Dedifferentiated amniotic fluid mesenchymal stem cell (primary cell): ENCODE measurements around the gene CDC34.
"Not testable (repeated sequence)": the region's sequence is repeated elsewhere in the genome, so short reads cannot be mapped to it uniquely, and the experiment has no call there.

Source experiments
- DNase-seq: peaks from one replicate; pipeline ENCODE4 v3.0.0-alpha.2; 2016; ENCODE audit errors: extremely low spot score

CDC34 gene

DNA sequence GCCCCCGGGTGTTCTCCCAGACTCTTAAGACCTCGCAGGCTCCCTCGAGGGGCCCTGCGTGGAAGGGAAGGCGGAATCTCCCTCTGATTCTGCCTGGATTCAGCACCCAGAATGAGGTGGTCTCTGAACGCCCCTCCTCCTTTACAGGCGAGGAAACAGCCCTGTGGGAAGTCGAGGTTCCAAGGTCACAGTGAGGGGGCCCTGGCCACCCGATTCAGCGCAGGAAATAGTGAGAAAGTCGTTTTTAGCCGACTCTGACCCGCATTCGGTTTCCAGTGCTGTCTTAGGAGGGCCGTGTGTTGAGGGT, 41.9 kb downstream of the CDC34 start:
- no peak for DNase-seq

DNA sequence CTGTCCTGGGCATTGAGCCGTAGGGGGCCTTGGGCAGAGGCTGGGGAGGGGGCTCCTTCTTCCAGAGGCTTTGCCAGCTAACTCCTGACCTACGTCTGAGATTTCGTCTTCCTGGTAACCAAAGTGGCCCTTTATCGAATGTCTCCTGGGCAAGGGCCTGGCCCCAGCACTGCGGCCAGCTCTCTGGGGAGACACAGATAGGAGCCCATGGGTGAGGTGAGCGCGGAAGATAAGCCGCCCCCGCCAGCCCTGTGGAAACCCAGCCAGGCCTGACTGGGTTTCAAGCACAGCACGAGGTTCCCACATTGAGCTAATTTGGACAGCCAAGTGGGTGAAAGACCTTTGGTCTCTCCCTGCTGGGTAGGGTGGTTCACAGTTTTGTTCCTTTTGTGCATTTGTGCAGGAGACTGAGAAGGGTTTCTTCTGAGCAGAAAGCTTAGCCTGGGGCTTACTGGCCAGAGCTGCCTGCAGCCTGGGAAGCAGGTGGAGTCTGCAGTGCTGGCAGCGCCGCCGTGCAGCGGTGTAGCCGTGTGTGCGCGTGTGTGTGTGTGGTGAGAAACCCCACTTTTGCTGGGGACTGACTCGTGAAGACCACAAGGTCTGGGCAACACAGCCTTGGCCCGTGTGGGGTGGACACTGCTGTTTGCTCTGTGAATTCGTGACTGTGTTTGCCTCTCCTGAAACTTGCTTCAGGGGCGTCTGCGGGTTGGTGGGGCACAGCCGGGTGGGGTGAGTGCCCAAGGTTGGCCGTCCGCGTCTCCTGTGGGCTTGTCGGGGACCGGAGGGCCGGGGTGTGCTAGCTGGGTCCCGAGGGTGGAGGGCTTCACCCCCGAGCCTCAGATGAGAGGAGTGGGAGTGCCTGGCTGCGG, 43.3 kb downstream of the CDC34 start:
- no peak for DNase-seq

DNA sequence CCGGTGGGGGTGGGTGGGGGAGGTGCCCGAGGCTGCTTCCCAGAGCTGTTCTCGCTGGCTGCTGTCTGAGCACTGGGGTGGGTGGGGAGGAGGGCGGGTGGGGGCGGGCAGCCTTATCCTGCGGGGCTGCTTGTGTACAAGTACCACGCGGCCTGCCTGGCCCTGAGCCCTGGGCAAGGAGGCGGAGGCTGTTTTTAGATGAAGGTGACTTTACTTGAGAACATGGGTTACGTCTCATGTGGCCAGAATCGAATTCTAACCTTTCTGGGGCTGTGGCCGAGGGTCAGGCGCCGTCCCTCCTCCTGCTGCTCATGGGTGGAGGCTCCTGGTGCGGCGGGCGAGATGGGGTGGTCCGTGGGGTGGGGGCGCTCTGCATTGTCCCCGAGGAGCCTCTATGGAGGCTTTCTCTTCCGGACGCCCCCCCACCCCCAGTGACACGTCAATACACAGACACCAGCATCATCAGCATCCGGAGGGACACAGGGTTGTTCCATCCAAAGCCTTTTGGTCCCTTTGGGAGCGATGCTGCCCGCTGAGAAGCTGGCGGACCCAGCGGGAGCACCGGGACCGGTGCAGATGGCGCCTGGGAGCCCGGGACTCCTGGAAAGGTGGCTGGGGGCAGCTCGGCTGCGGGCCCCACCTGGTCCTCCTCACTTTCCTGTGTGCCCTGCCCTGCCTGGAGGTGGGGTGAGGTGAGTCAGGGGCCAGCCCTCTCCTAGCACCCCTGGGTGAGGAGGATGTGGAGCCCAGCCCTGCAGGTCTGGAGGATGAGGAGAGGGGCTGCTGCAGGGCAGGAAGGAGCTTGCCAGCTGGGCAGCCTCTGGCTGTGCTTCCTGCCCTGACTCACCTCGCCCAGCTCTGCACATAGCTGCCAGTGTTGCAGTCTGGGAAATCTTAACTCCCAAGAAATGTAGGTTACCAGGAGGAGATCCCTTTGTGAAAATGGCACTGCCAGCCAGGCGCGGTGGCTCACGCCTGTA, 44.3 kb downstream of the CDC34 start:
- DNase-seq, result no peak

DNA sequence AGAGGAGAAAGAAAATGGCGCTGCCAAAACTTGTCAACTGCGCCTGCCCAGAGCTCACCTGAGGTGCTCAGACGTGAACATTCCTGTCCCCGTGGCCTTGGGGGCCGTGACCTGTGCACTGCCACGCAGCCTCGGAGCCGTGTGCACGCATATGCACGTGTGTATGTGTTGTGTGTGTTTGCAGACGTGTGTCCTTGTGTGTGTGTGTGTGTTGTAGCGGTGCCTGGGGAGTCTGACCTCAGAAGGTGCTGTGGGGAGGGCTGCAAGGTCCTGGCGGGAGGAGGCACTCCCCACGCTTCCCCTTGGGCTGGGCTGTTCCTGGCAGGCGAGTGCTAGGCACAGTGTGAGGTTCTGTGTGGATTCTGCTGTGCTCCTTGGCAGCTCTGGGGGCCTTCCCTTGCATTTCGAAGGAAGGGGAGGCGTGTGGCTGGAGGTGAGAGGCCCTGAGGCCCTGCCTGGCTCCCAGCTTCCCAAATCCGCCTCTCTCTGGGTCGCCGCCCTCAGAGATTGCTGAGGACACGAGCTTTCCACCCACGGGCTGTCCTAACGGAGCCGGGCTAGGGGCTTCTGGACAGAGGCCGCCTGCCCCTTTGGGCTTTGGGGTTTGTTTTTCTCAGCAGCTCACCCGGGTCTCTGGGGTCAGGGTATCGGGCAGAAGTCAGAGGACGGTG, 45.3 kb downstream of the CDC34 start:
- DNase-seq, result no peak

DNA sequence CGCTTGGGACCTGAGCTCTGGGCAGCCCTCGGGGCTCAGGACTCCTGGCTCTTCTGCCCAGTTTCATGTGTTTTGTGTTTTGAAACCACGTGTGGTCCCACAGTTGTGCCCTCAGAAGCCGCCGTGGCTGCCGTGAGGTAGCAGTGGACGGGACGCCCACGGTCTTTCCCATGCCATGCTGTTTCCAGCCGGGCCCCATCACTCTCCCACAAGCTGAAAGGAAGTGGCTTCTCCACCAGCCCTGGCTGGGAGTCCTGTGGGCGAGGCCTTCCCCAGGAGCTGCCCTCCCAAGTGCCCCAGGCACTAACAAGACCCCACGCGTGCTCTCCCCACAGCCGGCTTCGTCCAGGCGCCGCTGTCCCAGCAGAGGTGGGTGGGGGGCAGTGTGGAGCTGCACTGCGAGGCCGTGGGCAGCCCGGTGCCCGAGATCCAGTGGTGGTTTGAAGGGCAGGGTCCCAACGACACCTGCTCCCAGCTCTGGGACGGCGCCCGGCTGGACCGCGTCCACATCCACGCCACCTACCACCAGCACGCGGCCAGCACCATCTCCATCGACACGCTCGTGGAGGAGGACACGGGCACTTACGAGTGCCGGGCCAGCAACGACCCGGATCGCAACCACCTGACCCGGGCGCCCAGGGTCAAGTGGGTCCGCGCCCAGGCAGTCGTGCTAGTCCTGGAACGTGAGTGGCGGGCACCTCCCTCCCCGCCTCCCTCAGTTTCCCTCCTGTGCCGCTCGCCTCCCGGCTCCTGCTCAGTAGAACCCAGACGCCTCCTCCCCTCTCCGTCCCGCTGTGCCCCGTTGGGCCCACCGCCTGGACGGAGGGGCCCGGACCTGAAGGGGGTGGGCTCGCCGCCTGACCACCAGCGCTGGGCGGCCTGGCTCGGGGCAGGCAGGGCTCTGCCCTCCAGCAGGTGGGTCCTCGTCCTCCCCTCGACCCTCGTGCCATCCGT, 46.2 kb downstream of the CDC34 start:
- DNase-seq, result no peak

DNA sequence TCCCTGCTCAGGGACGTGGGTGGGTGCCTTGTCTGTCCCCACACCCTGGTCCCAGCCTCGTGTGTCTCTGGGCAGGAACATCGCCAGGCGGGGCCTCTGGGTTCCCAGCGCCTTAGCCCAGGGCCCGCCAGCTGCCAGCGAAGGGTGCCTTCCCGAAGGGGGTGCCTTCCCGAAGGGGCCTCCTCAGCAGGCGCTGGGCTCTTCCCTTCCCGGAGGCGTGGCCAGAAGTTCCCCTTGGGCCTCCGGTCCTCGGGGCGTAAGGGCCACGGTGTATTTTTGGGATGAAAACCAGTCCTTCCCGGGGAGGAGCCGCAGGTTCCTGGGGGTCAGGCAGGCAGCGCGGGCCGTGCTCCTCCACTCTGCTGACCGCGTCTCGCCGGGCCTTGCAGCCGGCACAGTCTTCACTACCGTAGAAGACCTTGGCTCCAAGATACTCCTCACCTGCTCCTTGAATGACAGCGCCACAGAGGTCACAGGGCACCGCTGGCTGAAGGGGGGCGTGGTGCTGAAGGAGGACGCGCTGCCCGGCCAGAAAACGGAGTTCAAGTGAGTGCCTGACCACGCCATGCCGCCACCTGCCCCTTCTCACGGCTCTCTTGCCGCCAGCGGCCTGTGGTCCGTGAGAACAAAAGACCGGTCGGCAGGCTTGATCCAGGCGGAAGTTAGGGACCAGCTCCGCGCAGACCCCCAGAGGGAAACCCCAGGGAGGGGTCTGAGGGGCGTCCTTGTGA, 47.7 kb downstream of the CDC34 start:
- DNase-seq, result no peak

DNA sequence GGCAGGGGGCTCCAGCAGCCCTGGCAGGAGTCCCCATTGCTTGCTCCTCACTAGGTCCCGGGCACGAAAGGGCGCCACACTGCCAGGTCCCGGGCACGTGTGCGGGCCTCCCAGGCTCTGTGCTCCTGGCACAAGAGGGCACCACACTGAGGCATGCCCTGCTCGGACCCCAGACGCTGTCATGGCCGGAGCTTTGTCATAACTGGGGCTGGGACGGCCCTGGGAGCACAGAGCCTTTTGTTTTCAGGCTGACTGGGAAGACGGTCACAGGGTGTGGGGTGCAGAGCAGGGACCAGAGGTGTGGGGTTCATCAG, 48.2 kb downstream of the CDC34 start:
- no peak for DNase-seq

DNA sequence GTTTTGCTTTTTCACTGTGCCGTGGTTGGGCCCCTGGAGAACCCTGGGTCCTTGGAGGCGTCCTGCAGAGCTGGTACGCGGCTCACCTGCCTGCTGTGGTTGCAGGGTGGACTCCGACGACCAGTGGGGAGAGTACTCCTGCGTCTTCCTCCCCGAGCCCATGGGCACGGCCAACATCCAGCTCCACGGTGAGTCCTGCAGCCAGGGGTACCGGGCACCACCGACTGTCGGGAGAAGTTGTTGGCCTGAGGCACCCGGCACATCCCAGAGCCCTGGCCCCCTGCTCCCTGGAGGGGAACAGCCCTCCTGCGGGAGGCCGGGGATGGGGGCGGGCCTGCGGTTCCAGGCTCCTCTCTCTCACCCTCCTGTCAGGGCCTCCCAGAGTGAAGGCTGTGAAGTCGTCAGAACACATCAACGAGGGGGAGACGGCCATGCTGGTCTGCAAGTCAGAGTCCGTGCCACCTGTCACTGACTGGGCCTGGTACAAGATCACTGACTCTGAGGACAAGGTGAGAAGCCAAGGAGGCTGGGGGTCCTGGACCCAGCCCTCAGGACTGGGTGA, 48.8 kb downstream of the CDC34 start:
- DNase-seq, result no peak

DNA sequence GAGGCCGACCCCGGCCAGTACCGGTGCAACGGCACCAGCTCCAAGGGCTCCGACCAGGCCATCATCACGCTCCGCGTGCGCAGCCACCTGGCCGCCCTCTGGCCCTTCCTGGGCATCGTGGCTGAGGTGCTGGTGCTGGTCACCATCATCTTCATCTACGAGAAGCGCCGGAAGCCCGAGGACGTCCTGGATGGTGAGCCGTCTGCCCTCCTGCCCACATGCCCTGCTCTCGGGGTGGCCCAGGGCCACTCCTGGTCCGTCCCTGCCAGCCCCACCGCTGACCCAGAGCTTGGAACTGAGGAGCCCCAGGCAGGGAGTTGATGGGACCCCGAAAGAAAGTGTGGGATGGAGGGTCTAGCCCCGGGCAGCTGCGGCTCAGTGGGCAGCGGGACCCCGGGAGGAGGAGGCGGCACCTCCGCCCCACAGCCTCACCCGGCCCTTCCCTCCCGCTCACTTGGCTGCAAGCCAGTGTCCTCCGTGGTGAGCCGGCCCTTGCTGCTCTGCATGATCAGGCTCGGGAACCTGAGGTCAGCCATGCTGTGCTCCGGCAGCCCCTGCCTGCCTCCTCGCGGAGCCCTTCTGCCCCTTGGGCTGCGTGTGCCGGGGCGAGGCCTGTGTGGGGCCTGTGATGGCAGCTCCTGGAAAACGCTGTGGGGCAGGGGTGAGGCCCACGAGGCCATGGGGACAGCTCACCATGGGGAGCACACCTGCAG, 50.0 kb downstream of the CDC34 start:
- no peak for DNase-seq

DNA sequence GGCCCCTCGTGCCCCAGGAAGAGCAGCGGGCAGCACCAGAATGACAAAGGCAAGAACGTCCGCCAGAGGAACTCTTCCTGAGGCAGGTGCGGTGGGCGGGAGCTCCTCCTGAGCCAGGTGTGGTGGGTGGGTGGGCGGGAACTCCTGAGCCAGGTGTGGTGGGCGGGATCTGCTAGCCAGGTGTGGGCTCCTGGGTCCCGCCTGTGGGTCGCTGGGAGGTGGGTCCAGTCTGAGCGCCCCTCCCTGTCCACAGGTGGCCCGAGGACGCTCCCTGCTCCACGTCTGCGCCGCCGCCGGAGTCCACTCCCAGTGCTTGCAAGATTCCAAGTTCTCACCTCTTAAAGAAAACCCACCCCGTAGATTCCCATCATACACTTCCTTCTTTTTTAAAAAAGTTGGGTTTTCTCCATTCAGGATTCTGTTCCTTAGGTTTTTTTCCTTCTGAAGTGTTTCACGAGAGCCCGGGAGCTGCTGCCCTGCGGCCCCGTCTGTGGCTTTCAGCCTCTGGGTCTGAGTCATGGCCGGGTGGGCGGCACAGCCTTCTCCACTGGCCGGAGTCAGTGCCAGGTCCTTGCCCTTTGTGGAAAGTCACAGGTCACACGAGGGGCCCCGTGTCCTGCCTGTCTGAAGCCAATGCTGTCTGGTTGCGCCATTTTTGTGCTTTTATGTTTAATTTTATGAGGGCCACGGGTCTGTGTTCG, 51.1 kb downstream of the CDC34 start:
- no peak for DNase-seq

DNA sequence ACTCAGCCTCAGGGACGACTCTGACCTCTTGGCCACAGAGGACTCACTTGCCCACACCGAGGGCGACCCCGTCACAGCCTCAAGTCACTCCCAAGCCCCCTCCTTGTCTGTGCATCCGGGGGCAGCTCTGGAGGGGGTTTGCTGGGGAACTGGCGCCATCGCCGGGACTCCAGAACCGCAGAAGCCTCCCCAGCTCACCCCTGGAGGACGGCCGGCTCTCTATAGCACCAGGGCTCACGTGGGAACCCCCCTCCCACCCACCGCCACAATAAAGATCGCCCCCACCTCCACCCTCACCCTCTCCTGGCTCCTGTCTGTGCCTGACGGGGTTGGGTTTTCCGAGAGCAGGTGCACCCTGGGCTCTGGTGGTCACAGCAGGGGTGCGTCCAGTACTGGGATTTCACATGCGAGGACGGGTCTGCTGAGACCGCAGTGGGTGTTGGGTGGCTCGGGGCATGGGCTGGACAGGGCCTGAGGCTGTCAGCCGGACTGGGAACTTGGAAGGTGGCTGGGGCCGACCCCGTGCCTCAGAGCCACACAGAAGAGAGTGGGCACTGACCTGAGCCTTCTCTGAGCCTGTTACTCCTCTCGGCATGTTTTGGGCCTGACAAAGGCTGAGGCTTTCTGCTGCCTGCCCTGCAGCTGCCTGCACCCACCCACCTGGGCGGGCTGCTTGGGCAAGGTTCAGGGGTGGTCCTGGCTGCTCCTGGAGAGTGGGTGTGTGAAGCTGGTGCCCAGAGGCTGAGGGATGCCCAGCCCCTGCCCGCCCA, 51.8 kb downstream of the CDC34 start:
- no peak for DNase-seq

DNA sequence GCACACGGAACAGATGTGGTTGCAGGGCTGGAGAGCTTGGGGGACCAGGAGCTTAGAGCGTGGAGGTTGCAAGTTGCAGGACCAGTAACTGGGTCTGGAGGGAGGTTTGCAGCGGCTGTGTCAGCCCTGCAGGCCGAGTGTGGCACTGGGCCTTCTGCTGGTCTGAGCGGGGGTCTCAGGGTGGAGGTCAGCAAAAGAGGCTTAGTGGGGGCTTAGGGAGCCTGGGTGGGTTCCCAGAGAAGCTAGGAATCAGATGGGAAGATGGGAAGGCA, 52.3 kb downstream of the CDC34 start:
- no peak for DNase-seq

DNA sequence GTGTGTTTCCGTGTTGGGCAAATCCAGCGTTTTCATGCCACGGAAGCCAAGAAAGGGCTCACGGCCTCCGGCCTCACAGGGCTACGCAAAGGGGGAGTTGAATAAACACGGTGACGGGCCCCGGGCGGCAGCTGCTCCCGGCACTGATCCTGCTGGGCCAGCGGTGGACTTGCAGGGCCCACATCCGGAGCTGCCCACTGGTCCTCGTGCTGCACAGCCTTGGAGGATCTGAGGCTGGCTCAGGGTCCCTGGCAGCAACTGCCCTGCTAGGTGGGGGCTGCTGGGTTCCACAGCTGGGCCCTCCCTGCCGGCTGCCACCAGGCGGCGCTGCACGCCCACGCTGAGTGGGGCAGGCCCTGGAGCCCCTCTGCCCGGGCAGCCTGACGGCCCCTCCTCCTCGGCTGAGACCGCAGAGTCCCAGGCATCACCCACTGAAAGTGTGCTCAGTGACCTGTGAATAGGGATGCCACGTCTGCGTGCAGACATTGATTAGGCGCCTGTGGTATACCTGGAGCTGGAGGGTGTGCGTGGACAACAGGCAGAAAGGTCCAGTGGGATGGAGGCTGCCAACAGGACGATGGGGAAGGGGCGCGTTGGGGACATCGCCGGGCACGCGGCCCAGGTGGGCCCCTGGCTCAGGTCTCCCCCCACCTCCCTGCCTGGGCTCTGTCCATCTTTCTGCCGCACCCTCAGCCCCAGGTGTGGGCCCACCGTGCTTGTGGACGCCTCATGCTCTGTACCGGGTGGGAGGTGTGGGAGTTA, 52.9 kb downstream of the CDC34 start:
- DNase-seq, result no peak

DNA sequence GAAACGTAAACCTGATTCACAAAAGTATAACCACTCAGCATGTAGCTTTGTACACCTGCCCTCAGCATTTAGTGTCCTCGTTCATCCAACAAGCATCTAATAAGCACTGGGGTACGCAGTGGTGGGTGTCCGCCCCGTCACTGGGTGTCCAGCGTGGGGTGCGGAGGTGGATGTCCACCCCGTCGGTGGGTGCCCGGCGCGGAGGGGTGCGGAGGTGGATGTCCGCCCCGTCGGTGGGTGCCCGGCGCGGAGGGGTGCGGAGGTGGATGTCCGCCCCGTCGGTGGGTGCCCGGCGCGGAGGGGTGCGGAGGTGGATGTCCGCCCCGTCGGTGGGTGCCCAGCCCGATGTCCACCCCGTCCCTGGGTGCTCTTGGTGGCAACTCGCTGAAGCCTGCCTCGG, 53.6 kb downstream of the CDC34 start:
- not testable (repeated sequence) for DNase-seq

DNA sequence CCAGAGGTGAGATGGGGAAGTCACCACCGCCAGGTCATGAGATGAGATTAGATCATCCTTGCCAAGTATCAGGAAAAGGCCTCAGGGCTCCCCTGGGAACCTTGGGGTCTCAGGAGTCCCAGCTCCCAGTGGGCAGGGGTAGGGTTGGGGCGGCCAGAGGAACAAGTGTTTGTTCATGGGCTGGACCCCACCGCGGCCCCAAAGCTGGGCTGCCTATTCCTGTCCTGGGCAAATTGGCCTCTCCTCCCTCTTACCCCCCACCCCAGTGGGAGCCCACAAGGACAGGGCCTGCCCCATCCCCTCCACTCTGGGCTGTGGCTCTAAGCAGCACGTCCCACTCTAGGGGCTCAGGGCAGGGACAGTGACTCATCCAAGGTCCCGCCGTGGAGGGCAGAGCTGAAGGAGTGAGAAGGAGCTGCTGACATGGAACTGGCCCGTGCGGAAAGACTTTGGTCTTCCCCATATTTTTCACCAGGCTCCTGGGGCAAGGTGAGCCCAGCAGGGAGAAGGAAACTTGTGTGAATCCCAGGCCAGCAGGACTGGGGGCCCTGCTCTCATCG, 54.1 kb downstream of the CDC34 start:
- DNase-seq, result no peak

DNA sequence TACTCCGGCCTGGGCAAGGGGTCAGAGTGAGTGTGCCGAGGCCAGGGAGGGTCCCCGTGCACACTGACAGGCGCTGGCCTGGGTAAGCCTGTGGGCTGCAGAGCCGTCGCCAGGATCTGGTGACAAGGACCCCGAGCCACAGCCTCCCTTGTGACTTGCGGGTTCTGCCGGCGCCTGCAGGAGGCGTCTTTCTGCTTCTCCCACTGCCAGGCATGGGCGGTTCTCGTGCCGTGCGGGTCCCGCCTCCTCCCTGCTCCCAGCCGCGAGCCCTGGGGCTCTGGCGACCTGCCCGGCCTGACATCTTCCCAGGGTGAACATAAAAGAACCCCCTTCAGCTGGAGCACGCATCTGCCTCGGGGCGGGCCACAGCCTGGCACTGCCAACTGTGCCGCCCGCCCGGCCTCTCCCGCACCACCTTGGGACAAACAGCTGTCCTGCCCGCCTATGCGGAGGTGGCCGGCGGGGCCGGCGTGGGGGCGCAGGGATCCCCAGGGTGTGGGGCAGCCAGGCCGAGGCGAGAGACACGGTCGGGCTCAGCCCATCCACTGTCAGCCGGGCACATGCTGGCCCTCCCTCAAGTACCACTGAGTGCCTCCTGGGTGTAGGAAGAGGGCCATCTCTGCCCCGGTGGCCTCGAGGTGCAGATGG, 56.7 kb downstream of the CDC34 start:
- peak; percentile 75 for DNase-seq
